Islet of Langerhans (tissue), 1 donor: ENCODE measurements around the gene LDOC1.
"Not testable (repeated sequence)": the region's sequence is repeated elsewhere in the genome, so short reads cannot be mapped to it uniquely, and the experiment has no call there.

ENCODE experiments used
- FAIRE-seq: peaks from one replicate; lab custom pipeline; 2011; peaks lifted over from hg19 to GRCh38; lab: Jason Lieb, UNC

The LDOC1 gene

GRCh38 chrX:141176586-141177451 lies at the start of gene LDOC1:
TSS of gene LDOC1 (minus strand) at chrX:141177129. CDS start at chrX:141177021, 108 bp downstream.
- no peak for FAIRE-seq

DNA sequence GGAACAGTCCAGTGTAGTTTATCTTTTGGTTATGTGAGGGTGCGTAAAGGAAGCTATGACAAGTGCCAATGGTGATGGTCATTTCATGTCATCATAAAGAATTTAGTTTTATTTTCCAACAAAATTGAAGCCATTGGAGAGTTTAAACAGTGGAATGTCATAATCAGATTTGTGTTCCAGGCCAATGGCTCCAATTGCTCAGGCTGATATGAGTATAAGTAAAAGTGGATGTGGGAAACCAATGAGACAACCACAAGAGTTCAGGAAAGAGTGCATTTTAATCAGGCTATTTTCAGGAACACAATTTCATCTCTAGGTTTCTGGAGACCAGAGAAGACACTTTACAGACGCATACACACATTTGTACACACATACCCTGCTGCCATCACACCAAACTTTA lies 44.7 kb upstream of the LDOC1 start:
- no peak for FAIRE-seq

DNA sequence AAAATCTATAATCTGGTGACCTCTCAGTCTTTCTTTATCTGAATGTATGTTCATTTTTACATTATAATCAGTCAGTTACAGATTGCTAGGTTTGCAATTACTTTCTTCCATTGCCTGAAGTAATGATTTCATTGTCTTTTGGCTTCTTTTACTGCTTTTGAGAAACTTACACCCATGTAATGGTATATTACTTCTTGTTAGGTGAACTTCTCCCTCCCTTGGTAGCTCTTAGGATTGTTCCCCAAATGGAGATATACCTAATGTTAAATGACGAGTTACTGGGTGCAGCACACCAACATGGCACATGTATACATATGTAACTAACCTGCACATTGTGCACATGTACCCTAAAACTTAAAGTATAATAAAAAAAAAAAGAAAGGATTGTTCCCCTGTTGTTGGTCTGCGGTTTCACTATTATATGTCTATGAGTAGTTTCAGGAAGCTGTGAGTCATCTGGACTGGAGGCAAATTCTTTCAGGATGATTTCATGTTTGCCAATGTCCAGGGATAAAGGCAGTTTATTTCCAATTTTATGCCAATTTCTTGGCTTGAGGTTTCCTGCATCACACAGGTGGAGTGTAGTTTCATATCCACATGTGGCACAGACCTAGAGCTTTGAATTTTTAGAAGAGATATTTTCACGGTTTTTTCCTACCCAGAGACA lies 43.5 kb upstream of the LDOC1 start:
- FAIRE-seq: no peak

DNA sequence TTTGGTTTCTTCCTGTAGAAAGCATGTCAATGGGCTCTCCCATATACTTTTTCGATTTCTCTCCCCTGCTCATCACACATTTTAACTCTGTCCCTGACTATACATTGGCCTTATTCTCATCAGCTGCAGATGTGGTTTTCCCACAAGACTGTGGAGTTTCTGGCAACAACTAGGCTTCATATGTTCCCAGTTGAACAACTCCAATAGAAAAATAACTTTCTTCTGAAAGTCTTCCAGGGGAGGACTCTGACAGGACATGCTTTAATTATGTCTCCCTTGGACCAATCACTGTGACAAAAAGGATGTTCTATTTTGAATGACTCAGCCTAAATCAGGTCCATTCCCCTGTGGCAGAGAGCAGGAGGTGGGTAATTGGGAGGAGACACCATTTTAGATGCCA lies 37.3 kb upstream of the LDOC1 start:
- no peak for FAIRE-seq

DNA sequence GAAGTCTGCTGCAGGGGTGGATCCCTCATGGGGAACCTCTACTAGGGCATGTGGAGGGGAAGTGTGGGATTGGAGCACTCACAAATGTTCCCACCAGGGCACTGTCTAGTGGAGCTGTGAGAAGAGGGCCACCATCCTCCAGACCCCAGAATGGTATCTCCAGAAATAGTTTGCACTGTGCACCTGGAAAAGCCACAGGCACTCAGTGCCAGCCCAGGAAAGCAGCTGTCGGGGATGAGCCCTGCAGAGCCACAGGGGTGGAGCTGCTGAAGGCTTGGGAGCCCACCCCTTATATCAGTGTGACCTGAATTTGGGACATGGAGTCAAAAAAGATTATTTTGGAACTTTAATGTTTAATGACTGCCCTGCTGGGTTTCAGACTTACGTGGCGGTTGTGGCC lies 25.0 kb upstream of the LDOC1 start:
- FAIRE-seq: no peak

- not testable (repeated sequence) for FAIRE-seq
Observed at GRCh38 chrX:141188573-141188972, 11.6 kb upstream of the LDOC1 start.

DNA sequence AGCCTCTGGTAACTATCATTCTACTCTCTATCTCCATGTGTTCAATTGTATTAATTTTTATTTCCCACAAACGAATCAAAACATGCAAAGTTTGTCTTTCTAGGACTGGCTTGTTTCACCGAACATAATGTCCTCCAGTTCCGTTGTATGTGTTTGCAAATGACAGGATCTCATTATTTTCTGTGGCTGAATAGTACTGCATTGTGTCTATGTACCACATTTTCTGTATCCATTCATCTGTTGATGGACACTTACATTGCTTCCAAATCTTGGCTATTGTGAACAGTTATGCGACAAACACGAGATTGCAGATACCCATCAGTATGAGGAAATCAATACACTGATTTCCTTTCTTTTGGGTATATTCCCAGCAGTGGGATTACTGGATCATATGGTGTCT lies 8.4 kb upstream of the LDOC1 start:
- FAIRE-seq: no peak

DNA sequence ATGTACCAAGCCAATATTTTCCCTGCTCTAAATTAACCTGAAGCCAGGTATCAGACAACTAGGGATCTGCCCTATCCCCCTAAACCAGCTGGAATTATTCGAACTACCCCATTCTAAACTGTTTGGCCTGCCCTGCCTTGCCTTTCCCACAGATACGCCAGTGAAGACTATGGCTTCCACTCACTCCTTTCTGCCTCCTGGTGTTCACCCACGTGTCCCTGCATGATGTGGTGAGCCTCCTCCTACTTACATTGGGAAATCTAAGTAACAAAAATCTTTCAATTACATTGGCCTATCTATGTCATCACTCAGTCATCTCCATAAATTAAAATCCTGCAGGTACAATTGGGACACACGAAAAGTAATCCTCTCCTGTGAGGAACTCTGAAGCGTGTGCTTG lies 6.1 kb upstream of the LDOC1 start:
- FAIRE-seq: no peak

GRCh38 chrX:141180851-141181250 lies 3.9 kb upstream of the LDOC1 start:
- no peak for FAIRE-seq

DNA sequence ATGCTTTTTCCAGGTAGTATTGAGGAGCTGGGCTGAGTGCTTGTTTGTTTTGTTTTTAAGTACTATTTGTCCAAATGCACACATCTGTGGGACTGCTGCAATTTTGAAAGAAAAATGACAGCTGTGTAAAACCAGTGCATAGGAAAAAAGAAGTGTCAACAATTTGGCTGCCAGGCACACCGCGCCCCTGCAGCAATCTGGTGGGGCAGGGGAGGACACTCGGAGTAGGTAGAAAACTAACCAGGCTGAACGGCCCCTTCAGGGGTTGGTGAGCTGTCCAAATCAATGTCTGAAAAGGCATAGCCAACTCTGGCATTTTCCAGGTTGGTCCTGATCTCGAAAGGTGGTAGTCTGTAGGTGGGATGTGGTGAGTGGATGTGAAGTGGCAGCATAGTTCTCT lies 1.1 kb downstream of the LDOC1 start:
- no peak for FAIRE-seq

GRCh38 chrX:141164406-141164805 lies 12.5 kb downstream of the LDOC1 start:
- no peak for FAIRE-seq

GRCh38 chrX:141158084-141158483 lies 18.8 kb downstream of the LDOC1 start:
- FAIRE-seq: no peak

- FAIRE-seq: not testable (repeated sequence)
Observed at GRCh38 chrX:141155231-141155630, 21.7 kb downstream of the LDOC1 start.

DNA sequence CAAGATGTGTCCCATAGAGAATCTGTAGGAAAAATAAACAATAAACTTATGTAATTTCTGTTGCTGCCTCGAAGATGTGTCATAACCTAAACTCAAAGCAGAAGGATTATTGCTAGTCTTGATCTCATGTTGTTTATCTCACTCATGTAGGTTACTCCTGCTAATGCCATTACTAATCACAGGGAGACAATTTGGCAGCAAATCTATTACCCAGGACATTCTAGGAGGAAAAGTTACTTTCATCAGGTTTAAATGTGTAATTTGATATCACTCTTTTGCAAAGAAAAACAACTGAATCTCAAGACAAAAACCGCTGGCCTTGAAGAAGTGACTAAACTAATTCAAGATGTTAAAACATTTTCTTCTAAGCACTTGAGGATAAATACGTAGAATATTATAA lies 34.0 kb downstream of the LDOC1 start:
- no peak for FAIRE-seq

GRCh38 chrX:141133272-141133671 lies 43.7 kb downstream of the LDOC1 start:
- FAIRE-seq: no peak

GRCh38 chrX:141127146-141127545 lies 49.8 kb downstream of the LDOC1 start:
- no peak for FAIRE-seq
